NCI-H1092 (cell line): ENCODE data around the gene C13orf46.

Source experiments
- DNase-seq: peaks from one replicate; lab custom pipeline; 2025; lab: John Stamatoyannopoulos, UW

C13orf46 gene

GRCh38 chr13:113954046-113954835 lies 19.6 kb downstream of the C13orf46 start:
- no peak for DNase-seq

DNA sequence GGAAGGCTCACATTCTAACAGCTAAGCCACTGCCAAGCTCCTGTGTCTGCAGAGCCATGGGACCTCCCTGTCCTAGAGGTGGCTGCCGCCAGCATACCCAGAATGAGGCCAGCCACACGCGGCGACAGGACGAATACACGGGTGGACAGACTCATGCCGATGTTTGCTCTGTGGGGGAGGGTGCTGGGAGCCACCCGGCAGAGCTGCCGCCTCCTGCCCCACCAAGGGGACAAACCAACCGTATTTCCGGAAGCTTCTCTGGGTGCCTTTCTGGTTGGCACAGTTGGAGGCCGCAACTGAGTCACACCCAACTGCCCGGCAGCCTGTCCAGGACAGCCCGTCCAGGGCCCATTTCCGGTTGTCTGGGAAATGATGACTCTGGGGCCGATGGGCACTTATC lies 20.3 kb downstream of the C13orf46 start:
- no peak for DNase-seq

DNA sequence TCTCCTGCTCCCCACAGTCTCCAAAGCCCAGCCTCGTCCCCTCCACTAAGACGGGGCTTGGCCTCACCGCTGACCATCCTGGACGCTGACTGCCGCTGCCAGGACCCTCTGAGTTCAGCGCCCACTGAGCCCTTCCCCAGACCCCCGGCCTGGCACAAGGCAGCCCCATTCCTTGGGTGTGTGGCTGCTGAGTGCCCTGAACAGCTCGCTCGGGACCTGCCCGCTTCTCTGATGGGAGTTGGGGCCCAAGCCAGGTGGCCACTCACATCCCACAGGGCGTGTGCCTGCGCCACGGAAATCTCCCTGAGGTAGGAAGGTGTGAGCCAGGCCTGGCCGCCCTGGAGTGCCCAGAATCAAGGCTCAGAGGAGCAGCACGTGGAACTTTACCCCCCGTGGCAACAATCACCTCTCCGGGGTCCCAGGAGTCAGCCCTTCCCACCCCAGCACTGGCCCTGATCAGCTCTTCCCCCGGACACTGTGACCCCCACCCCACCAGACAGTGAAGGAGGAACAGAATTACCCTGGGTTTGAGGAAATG lies 20.8 kb downstream of the C13orf46 start:
- DNase-seq, result no peak

- no peak for DNase-seq
Measured at GRCh38 chr13:113952151-113952982, 21.5 kb downstream of the C13orf46 start.

DNA sequence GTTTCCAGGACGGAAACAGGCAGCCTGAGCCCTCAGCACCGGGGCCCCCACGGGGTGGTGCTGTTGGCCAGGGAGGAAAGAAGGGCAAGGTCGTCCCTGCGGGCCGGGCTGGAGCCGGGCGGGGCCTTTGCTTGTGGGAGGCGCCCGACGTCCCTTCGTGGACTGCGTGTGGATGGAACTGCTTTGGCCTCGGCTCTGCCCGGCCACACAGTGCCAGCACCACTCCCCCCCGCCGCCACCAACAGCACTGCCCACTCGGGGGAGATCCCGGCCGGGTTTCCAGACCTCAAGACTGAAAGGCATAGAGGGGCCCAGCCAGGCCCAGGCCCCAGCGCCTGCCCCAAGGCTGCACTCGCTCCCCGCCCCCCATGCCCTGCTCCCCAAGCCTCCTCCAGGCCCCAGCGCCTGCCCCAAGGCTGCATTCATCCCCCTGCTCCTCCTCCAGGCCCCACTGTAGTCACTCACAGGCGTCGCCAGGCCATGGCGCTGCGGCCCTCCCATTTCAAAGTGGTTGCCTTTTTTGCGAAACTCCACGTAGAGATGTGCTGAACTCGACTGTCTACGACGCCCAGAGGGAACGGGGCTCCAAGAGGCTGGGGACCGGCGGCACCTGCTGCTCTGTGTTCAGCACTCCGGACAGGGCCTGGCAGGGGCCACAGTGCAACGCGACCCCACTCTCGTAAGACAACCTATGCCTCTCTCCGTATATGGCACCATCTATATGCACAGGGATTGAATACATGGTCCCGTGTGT lies 22.5 kb downstream of the C13orf46 start:
- peak; percentile 54 for DNase-seq

DNA sequence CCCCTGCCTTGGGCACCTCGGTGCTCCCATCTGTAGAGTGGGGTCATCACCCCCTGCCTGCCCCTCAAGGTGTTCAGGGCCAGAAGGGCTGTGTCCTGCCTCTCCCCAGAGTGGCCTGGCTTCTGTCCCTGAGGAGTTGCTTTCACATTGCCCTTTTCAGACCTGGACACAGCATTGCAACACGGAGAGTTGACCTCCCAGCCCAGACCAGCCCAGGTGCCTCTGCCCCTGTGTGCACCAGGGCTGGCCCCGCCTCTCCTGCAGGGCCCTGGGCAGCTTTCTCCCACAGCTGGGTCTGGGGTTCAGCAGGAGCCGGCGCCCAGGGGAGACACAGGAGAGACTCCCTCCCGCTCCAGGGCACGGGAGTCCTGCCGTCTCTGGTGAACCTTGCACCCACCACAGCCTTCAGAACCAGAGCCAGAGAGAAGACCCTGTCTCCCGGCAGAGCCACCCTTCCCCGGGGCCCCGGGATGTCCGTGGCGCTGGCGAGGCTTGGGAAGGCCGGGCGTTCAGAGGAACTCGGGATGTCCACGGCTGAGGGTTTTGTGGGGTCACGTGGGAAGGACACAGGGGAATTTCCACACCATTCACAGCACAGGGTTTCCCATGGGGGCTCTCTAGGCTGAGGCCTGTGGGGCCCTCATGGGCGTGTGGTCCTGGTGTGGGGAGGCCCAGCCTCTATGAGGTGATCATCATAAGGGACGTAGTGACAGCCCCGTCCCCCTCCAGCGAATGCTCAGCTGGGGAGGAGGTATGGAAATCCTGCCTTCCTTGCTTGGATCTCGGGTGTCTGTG lies 23.2 kb downstream of the C13orf46 start:
- DNase-seq, result no peak

- DNase-seq, result no peak
Measured at GRCh38 chr13:113949546-113949945, 24.3 kb downstream of the C13orf46 start.

DNA sequence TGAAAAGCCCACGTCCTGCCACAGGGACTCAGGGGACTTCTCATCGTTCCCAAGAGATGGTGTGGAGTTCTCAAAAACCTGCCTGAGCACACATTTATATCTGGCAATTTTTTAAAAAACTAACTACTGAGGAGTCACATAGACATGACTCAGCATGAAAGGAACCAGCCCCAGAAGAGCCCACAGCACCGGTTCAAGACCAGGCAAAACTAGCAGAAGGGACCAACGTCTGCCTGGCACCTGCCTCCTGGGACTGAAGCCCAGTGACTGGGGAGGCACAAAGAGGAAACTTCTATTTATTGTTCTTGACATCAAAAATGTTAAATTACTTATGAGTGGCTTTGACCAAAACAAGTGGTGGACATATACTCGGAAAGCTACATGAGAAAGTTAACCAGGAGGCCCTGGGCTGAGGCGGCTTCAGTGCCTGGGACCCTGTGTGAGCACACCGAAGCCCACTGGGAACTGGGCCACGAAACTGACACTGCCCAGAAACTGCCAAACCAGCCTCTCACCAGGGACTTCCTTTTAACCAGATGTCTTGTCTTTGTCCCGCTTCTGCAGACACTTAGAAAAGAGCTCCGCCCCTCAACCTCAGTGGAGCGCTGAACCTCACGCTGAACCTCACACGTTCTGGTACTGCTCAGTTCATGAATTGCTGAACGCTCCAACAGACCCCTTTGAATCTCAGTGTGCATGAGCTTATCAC lies 25.7 kb downstream of the C13orf46 start:
- DNase-seq, result no peak

DNA sequence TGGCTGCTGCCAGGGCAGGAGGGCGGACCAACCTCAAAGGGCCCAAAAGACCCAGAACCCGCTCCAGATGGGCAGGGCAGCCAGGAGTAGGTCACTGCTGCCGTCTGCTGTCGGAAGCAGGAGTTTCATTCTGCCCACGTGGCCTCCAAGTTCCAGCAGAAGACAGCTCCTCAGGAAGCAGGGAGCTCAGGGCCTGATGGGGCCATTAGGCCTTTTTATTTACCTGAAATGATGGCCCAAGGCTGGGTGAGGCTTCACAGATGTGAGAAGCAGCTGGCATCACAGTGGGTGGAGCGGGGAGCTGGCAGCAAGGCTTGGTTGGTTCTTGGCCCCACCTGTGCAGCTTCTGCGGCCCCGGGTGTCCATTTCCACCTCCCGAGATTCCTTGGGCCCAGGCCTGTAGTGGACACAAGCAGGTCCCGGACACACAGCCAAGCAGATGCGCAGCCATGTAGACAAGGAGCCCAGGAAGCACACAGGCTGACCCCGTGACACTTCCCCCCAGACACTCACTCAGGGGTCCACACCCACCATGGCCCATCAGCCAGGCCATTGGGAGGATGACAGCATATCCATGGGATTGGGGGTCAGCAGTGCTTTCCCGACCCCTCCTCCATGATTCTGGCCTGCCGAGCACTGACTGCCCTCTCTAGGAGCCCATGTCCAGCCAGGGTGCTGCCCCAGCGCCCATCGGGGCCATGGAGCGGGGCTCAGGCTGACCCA lies 26.4 kb downstream of the C13orf46 start:
- DNase-seq, result peak; percentile 22

- DNase-seq, result no peak
Measured at GRCh38 chr13:113946409-113947181, 27.3 kb downstream of the C13orf46 start.

DNA sequence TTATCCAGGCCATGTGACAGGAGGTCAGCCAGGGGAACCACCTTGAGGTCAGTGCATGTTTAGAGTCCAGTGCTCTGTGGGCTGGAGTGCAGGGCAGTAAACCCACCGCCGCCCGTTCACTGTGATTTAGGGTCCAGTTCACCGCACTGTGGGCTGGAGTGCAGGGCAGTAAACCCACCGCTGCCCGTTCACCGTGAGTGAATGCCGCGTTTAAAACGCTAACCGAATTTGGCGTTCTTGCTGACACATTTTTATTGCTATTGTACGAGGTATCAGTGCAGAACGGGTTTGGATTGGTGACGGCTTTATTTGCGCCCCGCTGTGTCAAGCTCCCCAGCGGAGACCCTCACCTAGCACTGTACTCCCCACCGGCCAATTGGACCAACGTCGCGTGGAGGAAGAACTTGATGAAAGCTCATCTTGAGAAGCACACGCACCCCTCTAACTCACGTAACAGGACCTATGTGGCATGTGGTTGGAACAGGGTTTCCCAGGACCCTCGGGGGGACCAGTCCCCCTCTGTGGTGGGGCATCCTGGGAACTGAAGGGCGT lies 27.9 kb downstream of the C13orf46 start:
- DNase-seq, result no peak

- no peak for DNase-seq
Measured at GRCh38 chr13:113943821-113944565, 29.9 kb downstream of the C13orf46 start.

GRCh38 chr13:113942591-113943103 lies 31.2 kb downstream of the C13orf46 start:
- DNase-seq, result no peak

- no peak for DNase-seq
Measured at GRCh38 chr13:113941571-113942191, 32.2 kb downstream of the C13orf46 start.

- DNase-seq, result no peak
Measured at GRCh38 chr13:113939944-113940297, 34.0 kb downstream of the C13orf46 start.

DNA sequence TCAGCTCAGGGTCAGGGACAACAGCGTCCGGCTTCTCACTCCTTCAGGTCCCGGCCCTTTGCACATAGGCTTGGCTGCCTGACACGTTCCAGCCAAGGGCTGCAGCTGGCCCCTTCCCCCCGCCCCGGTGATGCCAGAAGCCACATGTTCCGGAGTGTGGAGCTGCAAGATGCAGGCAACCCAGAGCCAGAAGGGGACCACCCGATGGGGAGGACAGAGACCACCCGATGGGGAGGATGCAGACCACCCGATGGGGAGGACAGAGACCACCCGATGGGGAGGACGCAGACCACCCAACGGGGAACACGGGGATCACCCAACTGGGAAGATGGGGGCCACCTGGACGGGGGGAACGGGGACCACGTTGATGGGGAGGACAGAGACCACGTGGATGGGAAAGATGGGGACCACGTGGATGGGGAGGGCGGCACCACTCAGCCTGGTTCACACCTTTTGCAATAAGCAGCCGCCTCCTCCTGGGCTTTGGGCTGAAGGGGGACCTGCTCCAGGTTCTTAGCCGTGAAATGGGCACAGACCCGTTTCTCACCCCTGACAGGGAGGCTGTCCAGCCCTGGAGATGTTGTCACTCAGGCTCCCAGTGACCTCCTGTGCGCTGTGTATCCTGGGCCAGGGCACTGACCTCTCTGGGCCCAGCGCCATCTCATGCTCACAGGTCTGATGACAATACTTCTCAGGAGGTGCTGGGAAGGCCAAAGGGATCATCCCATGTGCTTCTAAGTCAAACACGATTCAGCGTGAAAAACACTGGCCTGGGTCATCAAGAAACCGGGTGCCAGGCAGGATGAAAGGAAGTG lies 34.5 kb downstream of the C13orf46 start:
- DNase-seq, result no peak

DNA sequence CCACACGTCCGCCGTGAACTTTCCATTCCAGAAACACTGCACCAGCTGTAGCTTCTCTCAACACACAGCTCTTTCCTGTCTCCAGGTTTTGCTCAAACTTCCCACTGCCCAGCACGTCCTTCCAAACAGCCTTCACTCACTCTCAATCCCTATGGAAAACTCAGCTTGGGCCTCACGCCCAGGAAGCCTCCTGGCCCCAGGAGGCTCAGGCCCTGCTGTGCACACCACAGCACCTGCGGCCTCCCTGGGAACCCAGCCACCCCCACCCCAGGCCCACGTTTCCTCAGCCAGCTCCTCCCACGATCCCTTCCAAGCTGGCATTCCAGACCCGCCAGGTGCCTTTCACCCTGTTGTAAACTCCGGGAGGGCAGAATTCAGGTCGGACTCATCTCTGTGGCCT lies 35.2 kb downstream of the C13orf46 start:
- peak; percentile 35 for DNase-seq
